H1 (cell line): ENCODE data around the gene TMEM72. TPM values are rescaled to one million over a fixed set of nuclear protein-coding genes. Genes with fewer than 3 reads are reported as not detected.

ENCODE experiments used
- CTCF ChIA-PET: fragments of 300-600 bp; sonication (Branson Sonifier 250); formaldehyde crosslinking; loops from one replicate; lab custom pipeline; 2021; ENCODE audit not compliant: partially characterized antibody; lab: Charles Lee
- POLR2A ChIA-PET: fragments of 300-600 bp; sonication (Branson Sonifier 250); formaldehyde crosslinking; loops from one replicate; lab custom pipeline; 2021; ENCODE audit warnings: inconsistent platforms; ENCODE audit not compliant: partially characterized antibody; lab: Charles Lee
- DNase-seq, 2 experiments: peaks; one replicate each; pipeline versions ENCODE4 v3.0.0 to v3.0.0-alpha.2; 2010 to 2022; ENCODE audit warnings: low spot score in 2 of 2, low read depth in 1 of 2, mixed read lengths in 1 of 2
- FAIRE-seq: peaks from 2 replicates; lab custom pipeline; 2011; peaks lifted over from hg19 to GRCh38; lab: Jason Lieb, UNC
- H2AFZ ChIP-seq: 2 replicates; pipeline ENCODE4 v1.8.1; 2012; ENCODE audit warnings: low read length, inconsistent platforms
- H2AK5ac ChIP-seq: 2 replicates; pipeline ENCODE4 v1.6.1; 2013; ENCODE audit warnings: low read depth, low read length
- H2BK120ac ChIP-seq: replicated peaks from 2 replicates; pipeline ENCODE3; 2013; ENCODE audit warnings: low read depth, low read length, inconsistent platforms
- H2BK12ac ChIP-seq: 2 replicates; pipeline ENCODE4 v1.6.1; 2013; ENCODE audit warnings: low read depth, low read length
- H2BK15ac ChIP-seq: 2 replicates; pipeline ENCODE4 v1.6.1; 2013; ENCODE audit warnings: low read length
- H2BK20ac ChIP-seq: 2 replicates; pipeline ENCODE4 v1.6.1; 2013; ENCODE audit warnings: low read length
- H2BK5ac ChIP-seq: 2 replicates; pipeline ENCODE4 v1.6.1; 2013; ENCODE audit warnings: low read depth, low read length
- H3K14ac ChIP-seq: 2 replicates; pipeline ENCODE4 v1.6.1; 2013; ENCODE audit warnings: inconsistent platforms; ENCODE audit not compliant: insufficient read length
- H3K18ac ChIP-seq: 2 replicates; pipeline ENCODE4 v1.6.1; 2013; ENCODE audit warnings: low read length; ENCODE audit errors: extremely low read depth
- H3K23ac ChIP-seq: 2 replicates; pipeline ENCODE4 v1.6.1; 2013; ENCODE audit warnings: inconsistent platforms; ENCODE audit not compliant: insufficient read length
- H3K23me2 ChIP-seq: 2 replicates; pipeline ENCODE4 v1.6.1; 2013; ENCODE audit warnings: low read depth, low read length
- H3K27ac ChIP-seq: 2 replicates; pipeline ENCODE4 v1.6.1; 2011; ENCODE audit warnings: low read depth, low read length, inconsistent platforms
- H3K27me3 ChIP-seq, 4 experiments: replicated peaks in 1 of 4; 1 replicate in 1 of 4; 2 replicates in 3 of 4; pipeline versions ENCODE4 v1.6.1 to v1.8.1; 2011 to 2013; ENCODE audit warnings: low read length in 3 of 4, mild to moderate bottlenecking in 3 of 4, inconsistent platforms in 2 of 4, mixed read lengths in 2 of 4, moderate library complexity in 1 of 4; ENCODE audit not compliant: control insufficient read depth in 3 of 4, insufficient read depth in 3 of 4; ENCODE audit errors: extremely low read depth in 1 of 4
- H3K36me3 ChIP-seq, 4 experiments: 2 replicates each; pipeline versions ENCODE4 v1.6.1 to v1.8.1; 2011 to 2013; ENCODE audit warnings: mild to moderate bottlenecking in 4 of 4, low read length in 3 of 4, moderate library complexity in 2 of 4, control low read depth in 1 of 4, inconsistent platforms in 1 of 4; ENCODE audit not compliant: insufficient read depth in 4 of 4, control insufficient read depth in 2 of 4
- H3K4ac ChIP-seq: replicated peaks from 2 replicates; pipeline ENCODE3; 2013; ENCODE audit warnings: low read length, low read depth, mixed read lengths, inconsistent platforms; ENCODE audit not compliant: insufficient read length
- H3K4me1 ChIP-seq, 4 experiments: replicated peaks in 1 of 4; 1 replicate in 1 of 4; 2 replicates in 3 of 4; pipeline versions ENCODE4 v1.6.1 to v1.8.1; 2011 to 2013; ENCODE audit warnings: low read length in 3 of 4, inconsistent platforms in 2 of 4, mixed read lengths in 1 of 4; ENCODE audit not compliant: insufficient read depth in 4 of 4, control insufficient read depth in 3 of 4
- H3K4me2 ChIP-seq, 2 experiments: 2 replicates each; pipeline versions ENCODE4 v1.6.1 to v1.8.1; 2011 to 2013; ENCODE audit warnings: low read depth in 2 of 2, low read length in 2 of 2, control low read depth in 1 of 2, inconsistent platforms in 1 of 2, mild to moderate bottlenecking in 1 of 2; ENCODE audit not compliant: insufficient read depth in 1 of 2
- H3K4me3 ChIP-seq, 4 experiments: fragments of 200-600, 300-600 bp in 1 of 4; sonication (generic), shearing (Covaris generic), sonication (Bioruptor Twin) in 1 of 4; 2 replicates each; pipeline versions ENCODE4 v1.5.1 to v1.8.1; 2011 to 2016; ENCODE audit warnings: low read length in 4 of 4, low read depth in 3 of 4, control low read depth in 2 of 4, inconsistent platforms in 2 of 4, mild to moderate bottlenecking in 2 of 4, mixed read lengths in 1 of 4, moderate library complexity in 1 of 4; ENCODE audit not compliant: insufficient read depth in 2 of 4; ENCODE audit errors: extremely low read depth in 1 of 4
- H3K56ac ChIP-seq: replicated peaks from 2 replicates; pipeline ENCODE3; 2013; ENCODE audit warnings: low read depth, mild to moderate bottlenecking, mixed read lengths, low read length, inconsistent platforms; ENCODE audit not compliant: insufficient read length
- H3K79me1 ChIP-seq: 2 replicates; pipeline ENCODE4 v1.6.1; 2013; ENCODE audit warnings: low read depth, low read length, control low read depth
- H3K79me2 ChIP-seq, 2 experiments: 2 replicates each; pipeline versions ENCODE4 v1.6.1 to v1.8.1; 2012 to 2013; ENCODE audit warnings: low read length in 2 of 2, mild to moderate bottlenecking in 2 of 2, inconsistent platforms in 1 of 2; ENCODE audit not compliant: insufficient read depth in 2 of 2, control insufficient read depth in 1 of 2
- H3K9ac ChIP-seq, 4 experiments: replicated peaks in 1 of 4; 1 replicate in 1 of 4; 2 replicates in 3 of 4; pipeline versions ENCODE4 v1.6.1 to v1.8.1; 2011 to 2013; ENCODE audit warnings: low read depth in 3 of 4, low read length in 3 of 4, control low read depth in 2 of 4, mild to moderate bottlenecking in 2 of 4, moderate library complexity in 2 of 4, inconsistent platforms in 1 of 4; ENCODE audit errors: extremely low read depth in 1 of 4
- H3K9me3 ChIP-seq, 2 experiments: 2 replicates each; pipeline versions ENCODE4 v1.6.1 to v1.8.1; 2012 to 2013; ENCODE audit warnings: mild to moderate bottlenecking in 2 of 2, moderate library complexity in 2 of 2, control low read depth in 1 of 2, inconsistent platforms in 1 of 2, low read depth in 1 of 2, low read length in 1 of 2, mixed read lengths in 1 of 2; ENCODE audit not compliant: insufficient read depth in 2 of 2
- H4K20me1 ChIP-seq, 2 experiments: replicated peaks in 1 of 2; 2 replicates each; pipeline versions ENCODE3 to v1.8.1; 2011 to 2013; ENCODE audit warnings: inconsistent platforms in 2 of 2, low read length in 2 of 2, mild to moderate bottlenecking in 1 of 2; ENCODE audit not compliant: insufficient read depth in 2 of 2, control insufficient read depth in 1 of 2
- H4K5ac ChIP-seq: 2 replicates; pipeline ENCODE4 v1.6.1; 2013; ENCODE audit warnings: low read length, low read depth, mixed read lengths, inconsistent platforms; ENCODE audit not compliant: insufficient read length
- H4K8ac ChIP-seq: 2 replicates; pipeline ENCODE4 v1.8.0; 2013; ENCODE audit warnings: mild to moderate bottlenecking, moderate library complexity, low read length, inconsistent platforms; ENCODE audit not compliant: insufficient read depth; ENCODE audit errors: extremely low read depth
- H4K91ac ChIP-seq: replicated peaks from 2 replicates; pipeline ENCODE3; 2013; ENCODE audit warnings: low read length, mixed read lengths, inconsistent platforms; ENCODE audit not compliant: insufficient read length
- GABPA ChIP-seq: IDR thresholded peaks from 2 replicates; pipeline ENCODE4 v1.6.1; 2011; ENCODE audit warnings: mild to moderate bottlenecking, low read length, moderate library complexity, borderline replicate concordance; ENCODE audit not compliant: insufficient read depth
- TEAD4 ChIP-seq: IDR thresholded peaks from 2 replicates; pipeline ENCODE4 v1.6.1; 2012; ENCODE audit warnings: low read depth, low read length, inconsistent platforms, mixed read lengths
- WGBS, 2 experiments: shearing (Covaris generic) in 1 of 2; methylation state at CpG; one replicate each; pipeline versions ENCODE4 v1.1.6 to v1.1.7; 2013 to 2015; ENCODE audit warnings: low lambda C conversion rate in 2 of 2, mixed read lengths in 2 of 2, inconsistent platforms in 1 of 2, low coverage in 1 of 2, missing lambda C conversion rate in 1 of 2; ENCODE audit not compliant: insufficient replicate concordance in 2 of 2, insufficient coverage in 1 of 2, insufficient read length in 1 of 2; ENCODE audit errors: extremely low coverage in 1 of 2, missing lambda C conversion rate in 1 of 2; 5-methylcytosine and 5-hydroxymethylcytosine counted together
- polyA plus RNA-seq, 7 experiments: library from polyadenylated mRNA; depleted of rRNA in 3 of 7; stranded (reverse) in 5 of 7; unstranded in 2 of 7; fragments of >200 nt in 5 of 7; fragments of 200-250 nt in 2 of 7; gene quantifications; 1 replicate in 5 of 7; 2 replicates in 1 of 7; 4 replicates in 1 of 7; pipeline versions ENCODE4 v1.2.1 to v1.2.3, GENCODE V29; 2011 to 2013; ENCODE audit warnings: missing spikeins in 2 of 7, mixed read lengths in 2 of 7
- total RNA-seq: library from RNA; stranded (reverse); fragmentation: NEBNext Ultra II Directional; extraction: Animal tissue kit (Norgen Biotek cat#: 25700); gene quantifications from 2 replicates; pipeline ENCODE4 v1.2.1, GENCODE V29; 2021
- TF ChIP-seq, protein P1 (sequence below): IDR thresholded peaks from 2 replicates; pipeline ENCODE4 v1.6.1; 2012; ENCODE audit warnings: inconsistent platforms

TMEM72 gene
- total and polyA plus RNA-seq, 2 of the 8 experiments (the other 6 are each of a cell fraction or from before 2014, with no cell fraction given) = not detected

DNA sequence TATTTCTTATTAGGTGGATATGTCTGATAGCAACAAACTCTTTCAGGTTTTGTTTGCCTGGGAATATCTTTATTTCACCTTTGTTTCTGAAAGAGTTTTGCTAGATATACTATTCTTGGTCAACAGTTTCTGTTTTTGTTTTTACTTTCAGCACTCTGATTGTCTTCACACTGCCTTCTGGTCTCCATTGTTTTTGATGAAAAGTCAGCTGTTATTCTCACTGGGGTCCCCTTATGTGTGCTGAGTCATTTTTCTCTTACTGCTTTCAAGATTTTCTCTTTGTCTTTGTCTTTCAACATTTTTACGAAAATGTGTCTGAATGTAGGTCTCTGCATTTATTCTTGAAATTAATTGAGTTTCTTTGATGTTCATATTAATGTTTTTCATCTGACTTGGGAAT lies 33.2 kb downstream of the TMEM72 start:
- H4K5ac ChIP-seq = no peak overlapping the region
- no peak overlapping the region for H2BK15ac ChIP-seq
- H3K4ac ChIP-seq = no peak overlapping the region
- no peak for DNase-seq
- no peak overlapping the region for H3K14ac ChIP-seq
- no peaks in the 10 kb centered on the region for H3K36me3 ChIP-seq
- no peak overlapping the region for H3K4me3 ChIP-seq
- no peak overlapping the region for H2AFZ ChIP-seq
- TF ChIP-seq, protein P1, sequence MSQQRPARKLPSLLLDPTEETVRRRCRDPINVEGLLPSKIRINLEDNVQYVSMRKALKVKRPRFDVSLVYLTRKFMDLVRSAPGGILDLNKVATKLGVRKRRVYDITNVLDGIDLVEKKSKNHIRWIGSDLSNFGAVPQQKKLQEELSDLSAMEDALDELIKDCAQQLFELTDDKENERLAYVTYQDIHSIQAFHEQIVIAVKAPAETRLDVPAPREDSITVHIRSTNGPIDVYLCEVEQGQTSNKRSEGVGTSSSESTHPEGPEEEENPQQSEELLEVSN = no peak
- TF ChIP-seq GABPA = no peak
- no peak for TF ChIP-seq TEAD4
- TF ChIP-seq, all 59 proteins: peak for 0
- Histone ChIP-seq H3K18ac (no peak overlapping the region), H3K23me2 (no peaks in the 10 kb centered on the region), H3K27me3 (no peaks in the 10 kb centered on the region; a peak in 1 of 7 replicates), H4K8ac (no peak overlapping the region), H3K9me3 (peaks cover 0 to 10% of the 10 kb centered on the region in 2 experiments; a peak in 2 of 4 replicates), H3K79me1 (no peaks in the 10 kb centered on the region; the same call in 1 of the 2 replicates), H2AK5ac (no peak overlapping the region), H4K91ac (no peak overlapping the region), H2BK20ac (no peak overlapping the region), H4K20me1 (no peaks in the 10 kb centered on the region), H2BK12ac (no peak overlapping the region), H3K4me2 (no peak overlapping the region), H2BK5ac (no peak overlapping the region), H3K4me1 (no peaks in the 10 kb centered on the region), H3K9ac (no peak overlapping the region), H3K56ac (no peak overlapping the region), H3K79me2 (no peaks in the 10 kb centered on the region), H3K23ac (no peak overlapping the region), H3K27ac (no peak overlapping the region), H2BK120ac (no peak overlapping the region)
- ChIA-PET POLR2A (interaction anchor here (0.9 kb wide), 1 partner anchor 21 kb away, joined by 3 read pairs; no protein-coding TSS in a partner anchor), CTCF (interaction anchor here (0.8 to 13.4 kb wide), 3 partner anchors 10 to 38 kb away, joined by 3 to 143 read pairs (median 117); no protein-coding TSS in a partner anchor)
- FAIRE-seq = no peak
- 89% methylated on average over 1 of the region's 1 CpG; no CpG with 5 or more reads in 1 of the 2 experiments for WGBS, 2 experiments
